ENCODE data around the gene PAX2.

PAX2 gene

GRCh38 chr10:100740476-100741377 lies 4.7 kb upstream of the PAX2 start:
- no peak for DNase-seq

DNA sequence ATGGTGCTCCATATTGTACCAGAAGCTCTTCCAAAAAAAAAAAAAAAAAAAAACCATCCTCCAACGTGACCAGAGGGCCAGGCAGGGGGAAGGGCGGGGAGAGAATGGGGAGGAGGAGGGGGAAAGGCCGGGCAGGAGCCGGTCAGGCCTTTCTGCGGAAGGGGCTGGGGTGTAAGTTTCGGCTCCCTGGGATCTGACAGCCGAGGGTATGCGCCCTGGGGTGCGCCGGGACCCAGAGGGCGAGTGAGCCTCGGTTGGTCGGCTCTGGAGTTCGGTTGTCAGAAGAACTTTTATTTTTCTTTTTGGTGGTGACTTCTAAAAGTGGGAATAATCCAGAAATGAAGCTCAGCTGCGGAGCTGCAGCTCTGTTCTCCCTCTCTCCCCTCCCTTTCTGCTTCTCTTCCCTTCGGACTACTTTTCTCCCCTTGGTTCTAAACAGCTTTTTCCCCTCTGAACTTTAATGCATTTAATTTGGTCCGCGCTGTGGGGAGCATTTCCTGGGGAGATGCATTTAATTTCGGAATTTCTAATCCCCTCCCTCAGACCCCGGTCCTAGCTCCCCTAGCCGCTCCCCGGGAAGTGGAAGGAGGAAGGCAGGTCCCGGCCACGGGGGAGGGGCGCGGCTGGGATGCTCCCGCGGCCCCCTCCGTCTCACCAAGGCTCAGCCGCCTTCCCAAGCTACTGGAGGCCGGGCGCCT lies 3.9 kb upstream of the PAX2 start:
- DNase-seq = no peak

- no peak for DNase-seq
Measured at GRCh38 chr10:100742076-100742771, 3.2 kb upstream of the PAX2 start.

DNA sequence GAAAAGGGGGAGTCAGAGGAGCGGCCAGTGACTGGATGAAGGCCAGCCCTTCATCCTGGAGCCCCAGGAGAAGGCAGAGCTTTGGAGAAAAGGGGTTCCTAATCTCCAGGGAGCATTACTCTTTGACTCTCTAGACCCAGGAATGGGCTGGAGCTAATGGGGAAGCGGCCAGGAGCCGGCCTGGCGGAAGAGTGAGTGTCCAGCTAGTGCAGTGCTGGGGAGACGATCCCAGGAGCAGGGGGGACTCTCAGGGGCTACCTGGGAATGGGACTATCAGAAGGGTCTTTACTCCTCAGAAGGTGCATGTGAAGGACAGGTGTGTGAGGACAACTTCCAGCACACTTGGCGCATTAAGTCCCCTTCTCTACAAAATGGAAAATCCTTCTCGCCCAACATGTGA lies 2.4 kb upstream of the PAX2 start:
- DNase-seq = no peak

DNA sequence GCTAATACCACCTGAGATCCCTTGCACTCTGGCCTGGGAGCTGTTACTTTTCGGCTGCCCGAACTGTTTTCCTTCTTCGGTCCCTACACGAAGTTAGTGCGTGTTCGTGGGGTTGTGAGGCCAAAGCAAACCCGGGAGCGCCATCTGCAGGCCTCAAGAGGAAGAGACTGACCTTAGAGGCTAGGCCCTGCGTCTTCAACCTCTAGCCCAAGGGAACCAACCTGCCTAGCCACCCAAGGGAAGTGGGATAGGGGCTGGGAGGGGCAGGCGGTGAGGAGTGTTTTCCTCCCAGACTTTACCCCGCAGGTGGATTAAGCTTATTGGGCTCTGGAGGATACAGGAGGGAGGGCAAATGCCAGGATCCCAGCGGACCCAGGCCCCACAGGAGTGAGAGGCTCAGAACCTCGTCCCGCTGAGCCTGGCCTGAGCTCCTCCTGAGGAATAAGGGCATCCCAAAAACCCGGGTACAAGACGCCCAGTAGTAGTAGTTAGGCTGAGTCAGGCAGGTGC lies 1.7 kb upstream of the PAX2 start:
- DNase-seq = no peak

DNA sequence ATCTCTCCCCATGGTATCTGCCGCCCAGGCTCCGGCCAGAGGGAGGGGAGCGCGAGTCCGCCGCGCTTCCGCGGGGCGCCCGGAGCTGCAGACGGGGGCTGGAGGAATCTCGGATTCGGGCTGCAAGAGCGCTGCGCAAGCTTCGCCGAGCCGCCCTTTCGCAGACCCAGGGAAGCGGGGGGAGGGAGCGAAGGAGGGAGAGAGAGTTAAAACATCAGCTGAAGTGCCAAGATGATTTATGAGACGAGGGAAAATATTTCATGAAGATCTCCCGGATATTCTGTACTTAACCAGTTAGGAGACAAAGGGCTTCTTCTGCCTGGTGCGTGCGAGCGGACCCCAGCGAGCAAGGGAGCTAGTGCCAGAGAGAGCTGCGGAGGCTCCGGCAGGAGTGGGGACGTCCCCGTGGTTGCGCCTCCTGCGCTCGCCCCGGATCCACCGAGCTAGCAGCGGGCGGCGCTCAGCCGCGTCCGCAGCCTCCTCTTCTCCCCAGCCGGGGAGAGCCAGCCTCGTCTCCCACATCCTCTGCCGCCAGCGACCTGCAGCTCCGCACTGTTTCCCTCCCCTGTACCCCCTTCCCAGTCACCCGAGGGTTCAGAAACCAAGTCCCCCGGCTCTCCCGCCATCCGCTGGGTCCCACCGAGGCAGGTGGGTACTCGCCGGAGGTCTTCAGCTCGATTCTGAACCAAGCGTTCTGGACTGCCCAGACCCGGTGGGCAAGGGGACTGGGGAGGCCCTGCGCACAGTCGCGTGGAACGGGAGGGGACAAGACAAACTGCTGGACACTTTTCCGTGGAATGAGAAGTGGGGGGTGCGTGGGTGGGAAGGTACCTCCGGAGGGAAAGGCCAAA lies 1.0 kb upstream of the PAX2 start:
- no peak for DNase-seq

DNA sequence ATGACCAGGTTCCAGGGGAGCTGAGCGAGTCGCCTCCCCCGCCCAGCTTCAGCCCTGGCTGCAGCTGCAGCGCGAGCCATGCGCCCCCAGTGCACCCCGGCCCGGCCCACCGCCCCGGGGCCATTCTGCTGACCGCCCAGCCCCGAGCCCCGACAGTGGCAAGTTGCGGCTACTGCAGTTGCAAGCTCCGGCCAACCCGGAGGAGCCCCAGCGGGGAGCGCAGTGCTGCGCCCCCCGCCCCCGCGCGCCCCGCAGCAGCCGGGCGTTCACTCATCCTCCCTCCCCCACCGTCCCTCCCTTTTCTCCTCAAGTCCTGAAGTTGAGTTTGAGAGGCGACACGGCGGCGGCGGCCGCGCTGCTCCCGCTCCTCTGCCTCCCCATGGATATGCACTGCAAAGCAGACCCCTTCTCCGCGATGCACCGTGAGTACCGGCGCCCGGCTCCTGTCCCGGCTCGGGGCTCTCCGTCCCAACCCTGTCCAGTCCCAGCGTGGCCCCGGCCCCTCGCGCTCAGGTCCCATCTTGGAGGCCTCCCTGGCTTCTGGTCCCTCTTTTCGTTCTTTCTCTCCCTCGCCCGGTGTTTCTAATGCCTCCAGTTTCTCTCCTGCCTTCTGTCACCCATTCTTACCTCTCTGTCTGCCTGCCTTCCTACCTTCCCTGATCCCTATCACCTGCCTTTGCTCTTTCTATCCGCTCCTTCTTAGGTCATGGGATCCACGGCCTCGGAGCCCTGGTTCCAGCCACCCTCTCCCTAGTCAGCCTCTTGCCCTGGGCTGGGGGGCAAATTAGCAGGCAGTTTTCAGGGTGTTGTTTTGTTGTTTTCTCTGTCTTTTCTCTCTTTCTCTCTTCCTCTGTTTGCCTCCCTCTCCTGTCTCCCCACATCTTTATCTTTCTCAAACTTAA lies 751 bp downstream of the PAX2 start:
- DNase-seq = no peak

DNA sequence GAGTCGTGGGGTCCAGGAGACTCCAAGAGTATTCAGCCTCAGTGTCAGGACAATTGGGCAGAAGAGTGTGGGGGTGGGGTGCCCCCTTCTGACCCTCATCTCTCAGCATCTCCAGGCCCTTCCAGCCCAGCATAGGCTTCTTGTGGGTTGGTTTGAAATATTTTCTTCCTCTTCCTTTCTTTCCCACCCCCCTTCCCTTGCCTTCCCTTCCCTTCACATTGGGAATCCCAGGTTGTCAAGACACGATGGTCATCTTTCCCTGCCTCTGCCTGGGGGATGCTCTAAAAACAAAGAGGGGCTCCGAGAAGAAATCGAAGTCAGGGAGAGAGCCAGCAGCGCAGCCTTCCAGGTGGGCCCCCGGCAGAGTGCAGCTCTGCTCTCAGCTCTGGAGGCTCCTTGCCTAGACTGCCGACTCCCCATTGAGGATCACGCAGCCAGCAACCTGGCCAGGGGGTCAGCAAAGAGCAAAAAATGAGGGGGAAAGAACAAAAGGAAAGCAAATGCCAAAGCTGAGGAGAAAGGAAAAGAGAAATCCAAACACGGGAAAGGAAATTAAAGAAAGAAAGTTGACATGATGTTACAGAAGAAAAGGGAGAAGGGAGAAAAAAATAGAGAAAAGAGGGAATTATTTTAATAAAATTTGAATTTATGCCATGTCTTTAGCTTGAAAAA lies 1.5 kb downstream of the PAX2 start:
- DNase-seq = no peak

DNA sequence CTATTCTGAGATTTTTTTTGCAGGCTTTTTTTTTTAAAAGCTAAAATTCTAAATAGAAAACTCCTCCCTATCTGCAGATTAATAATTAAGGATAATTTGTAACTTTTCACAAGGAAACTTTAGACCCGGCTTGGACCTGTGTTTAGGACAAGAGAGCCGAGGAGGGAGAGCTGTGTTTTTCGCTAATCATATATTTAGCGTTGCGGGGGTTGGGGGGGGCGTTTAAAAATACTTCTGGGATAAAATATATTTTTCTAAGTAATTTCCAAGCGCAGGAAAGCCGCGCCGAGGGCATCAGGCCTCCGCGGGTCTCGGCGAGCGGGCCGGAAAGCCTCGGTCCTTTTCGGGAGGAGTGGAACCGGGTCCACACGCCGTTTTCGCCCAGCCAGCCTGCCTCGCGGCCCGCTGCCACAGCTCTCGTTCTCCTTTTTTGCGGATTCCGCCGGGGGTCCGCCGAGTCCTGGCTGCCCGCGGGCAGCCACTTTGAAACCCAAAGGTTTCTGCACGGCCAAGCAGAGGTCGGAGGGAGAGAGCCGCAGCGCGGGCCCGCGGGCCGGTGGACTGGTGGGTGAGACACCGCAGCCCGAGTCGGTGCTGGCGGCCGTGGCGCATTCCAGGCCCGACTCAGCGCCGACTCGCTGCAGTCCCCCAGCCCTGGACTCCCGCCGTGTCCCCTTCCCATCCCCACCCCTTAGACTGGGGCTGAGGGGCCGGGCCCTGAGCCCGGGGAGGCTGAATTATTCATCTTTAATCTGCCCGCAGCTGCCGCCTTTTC lies 2.3 kb downstream of the PAX2 start:
- no peak for DNase-seq

DNA sequence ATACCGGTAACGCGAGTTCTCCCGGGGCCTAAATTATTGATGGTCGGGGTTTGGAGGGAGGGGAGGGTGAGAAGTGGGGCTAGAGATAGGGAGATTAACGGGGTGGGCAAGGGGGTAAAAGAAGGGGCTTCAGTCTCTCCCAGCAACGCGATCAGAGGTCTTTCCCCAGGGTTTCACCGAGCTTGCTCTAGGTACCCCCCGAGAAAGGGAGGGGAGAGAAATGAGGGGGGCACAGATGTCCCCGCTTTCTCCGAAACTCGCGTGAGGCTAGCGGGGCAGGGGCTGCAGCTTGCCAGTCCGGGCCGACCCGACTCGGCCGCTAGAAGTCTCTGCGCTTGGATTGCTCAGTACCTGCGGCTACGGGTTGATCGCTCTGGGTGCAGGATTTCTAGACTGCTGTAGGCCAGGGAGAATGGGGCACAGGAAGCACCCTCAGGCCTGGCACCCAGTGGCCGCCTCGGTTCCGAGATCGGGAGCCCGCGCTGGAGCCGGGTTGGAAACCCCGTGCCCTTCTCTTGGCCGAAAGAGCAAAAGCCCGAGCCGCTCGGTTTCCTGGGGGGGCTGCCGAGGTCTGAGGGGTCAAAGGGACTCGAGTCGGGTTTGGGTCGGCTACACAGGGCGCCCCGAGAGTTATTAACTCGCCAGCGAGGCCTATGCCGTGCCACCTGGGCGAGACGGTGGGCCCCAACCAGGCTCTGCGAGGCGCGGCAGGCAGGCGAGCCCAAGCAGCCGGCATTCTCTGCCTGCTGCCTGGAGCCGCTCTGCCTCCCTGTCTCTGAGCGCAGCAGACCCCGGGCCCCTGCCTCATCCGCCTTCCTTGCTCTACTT lies 3.1 kb downstream of the PAX2 start:
- DNase-seq = no peak

DNA sequence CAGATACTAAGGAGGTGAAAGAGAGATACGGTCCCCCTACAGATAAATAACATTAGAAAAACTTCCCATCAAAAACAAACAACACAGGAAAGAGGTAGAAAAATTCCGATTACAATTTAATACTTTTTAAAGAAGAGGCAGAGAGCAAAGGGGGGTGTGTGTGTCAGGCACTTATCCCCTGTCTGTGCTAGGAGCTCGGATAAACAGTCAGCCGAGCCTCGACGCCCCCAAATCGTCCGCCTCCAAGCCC lies 3.6 kb downstream of the PAX2 start:
- no peak for DNase-seq

DNA sequence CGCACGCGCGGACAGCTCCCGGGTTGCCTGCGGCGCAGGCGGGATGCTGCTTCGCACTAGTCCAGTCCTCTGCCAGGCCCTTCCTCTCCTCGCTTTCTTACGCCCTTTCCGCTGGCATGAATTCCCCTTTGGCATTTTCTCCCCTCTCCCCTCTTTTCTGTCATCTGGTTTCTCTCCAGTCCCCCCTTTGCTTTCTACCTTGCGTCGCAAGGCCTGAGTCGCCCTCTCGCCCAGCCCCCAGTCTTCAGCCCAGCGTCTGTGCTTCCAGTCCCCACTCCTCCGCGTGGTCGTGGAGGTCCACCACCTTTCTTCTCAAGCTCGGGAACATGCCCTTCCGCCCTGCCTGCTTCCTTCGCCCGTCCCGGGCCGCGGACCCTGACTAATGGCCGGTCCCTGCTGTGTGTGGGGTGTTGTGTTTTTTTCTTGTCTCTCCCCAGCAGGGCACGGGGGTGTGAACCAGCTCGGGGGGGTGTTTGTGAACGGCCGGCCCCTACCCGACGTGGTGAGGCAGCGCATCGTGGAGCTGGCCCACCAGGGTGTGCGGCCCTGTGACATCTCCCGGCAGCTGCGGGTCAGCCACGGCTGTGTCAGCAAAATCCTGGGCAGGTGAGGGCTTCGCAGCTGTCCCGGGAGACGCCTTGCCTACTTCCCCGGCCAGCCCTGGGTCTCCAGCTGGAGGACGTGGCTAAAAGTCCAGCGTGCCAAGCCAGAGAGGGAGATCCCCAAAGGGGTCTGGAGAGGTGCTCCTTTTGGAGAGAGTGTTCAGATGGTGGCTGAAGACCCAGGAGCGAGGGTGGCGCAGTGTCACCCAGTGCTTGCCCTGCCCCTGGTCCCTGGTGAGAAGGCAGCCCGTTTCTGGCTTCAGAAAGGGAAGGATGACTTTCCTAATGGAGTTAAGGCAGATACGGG lies 4.2 kb downstream of the PAX2 start:
- DNase-seq = no peak

DNA sequence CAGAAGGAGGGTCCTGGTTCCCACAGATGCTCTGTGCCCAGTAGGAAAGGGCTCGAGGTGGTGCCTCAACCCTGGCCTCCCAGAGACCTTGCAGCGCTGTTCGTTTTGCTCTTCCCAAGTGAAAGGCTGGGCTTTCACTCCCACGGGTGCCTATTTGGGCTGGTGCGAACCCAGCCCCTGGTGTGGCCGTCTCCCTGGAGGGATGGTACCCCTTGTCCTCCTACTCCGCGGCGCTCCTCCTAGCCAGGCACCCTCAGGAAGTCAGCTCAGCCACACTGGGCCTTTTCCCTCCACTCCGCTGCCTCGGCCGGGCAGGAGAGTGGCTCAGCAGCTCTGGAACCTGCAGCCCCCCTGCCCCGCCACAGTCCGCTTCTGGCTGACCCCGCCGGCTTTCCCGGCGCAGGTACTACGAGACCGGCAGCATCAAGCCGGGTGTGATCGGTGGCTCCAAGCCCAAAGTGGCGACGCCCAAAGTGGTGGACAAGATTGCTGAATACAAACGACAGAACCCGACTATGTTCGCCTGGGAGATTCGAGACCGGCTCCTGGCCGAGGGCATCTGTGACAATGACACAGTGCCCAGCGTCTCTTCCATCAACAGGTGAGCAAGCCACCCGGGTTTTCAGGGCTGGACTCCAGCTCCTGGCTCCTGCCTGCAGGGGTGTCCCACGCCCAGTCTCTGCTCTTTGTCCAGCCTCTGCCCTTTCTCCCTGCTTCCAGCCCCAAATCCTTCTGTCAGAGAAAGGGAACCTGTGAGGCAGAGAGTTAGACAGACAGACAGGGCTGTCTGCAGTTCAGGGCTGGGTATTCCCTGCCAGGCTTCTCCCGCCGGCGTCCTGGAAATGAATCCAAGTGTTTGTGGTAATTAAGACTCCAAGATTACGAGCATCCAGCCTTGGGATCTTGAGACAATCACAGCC lies 5.2 kb downstream of the PAX2 start:
- no peak for DNase-seq

GRCh38 chr10:100751211-100751933 lies 6.0 kb downstream of the PAX2 start:
- DNase-seq = no peak

DNA sequence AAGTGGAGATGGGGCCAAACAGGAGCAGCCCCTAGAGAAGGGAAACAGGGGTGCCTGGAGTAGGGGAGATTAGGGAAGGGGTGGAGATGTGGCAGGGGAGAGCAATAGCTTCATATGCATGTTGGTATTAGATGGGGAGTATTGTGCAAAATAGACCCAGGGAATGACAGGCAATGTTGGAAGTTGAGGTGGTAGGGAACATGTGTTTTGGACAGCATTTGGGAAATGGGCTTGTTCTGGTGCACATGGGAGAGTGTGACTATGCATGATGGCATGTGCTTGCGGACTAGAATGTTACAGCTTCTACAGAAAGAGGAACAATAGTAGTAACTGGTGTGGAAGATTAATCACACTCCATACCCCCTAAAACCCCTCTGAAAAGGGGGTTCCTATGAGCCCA lies 10.4 kb downstream of the PAX2 start:
- DNase-seq = no peak

GRCh38 chr10:100759331-100759730 lies 13.9 kb downstream of the PAX2 start:
- DNase-seq = no peak

DNA sequence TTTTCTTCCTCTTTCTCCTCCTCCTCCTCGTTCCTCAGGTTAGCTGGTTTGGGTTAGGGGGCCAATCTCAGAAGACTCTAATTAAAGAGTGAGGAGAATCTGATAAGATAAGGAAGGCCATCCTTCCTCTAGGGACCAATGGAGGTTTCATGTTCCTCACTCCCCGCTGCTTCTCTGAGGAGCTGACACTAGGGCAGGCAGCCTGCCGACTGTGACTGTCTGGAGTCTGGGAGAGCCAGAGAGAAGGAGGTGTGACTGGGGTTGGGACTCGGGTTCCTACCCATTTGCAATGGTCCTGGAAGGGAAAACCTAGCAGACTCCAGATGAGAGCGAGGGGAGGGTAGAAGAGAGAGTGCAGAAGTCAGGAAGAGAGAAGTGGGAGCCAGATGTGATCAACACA lies 15.3 kb downstream of the PAX2 start:
- DNase-seq = no peak

Data from NCI-H446 treated with DMSO at 0.1 percent for 48 hours (cell line).